SK-N-SH (cell line): Measurements from ENCODE around the gene SAMD1. TPM values are rescaled to one million over a fixed set of nuclear protein-coding genes. Genes with fewer than 3 reads are reported as not detected.

ENCODE experiments used
- CTCF ChIA-PET: fragments of 300-600, 350-600 bp; formaldehyde crosslinking; extraction: SDS; loops from one replicate; lab custom pipeline; 2021; lab: Yijun Ruan, JAX
- POLR2A ChIA-PET: fragments of 350-600 bp; sonication (Branson Sonifier 250); formaldehyde crosslinking; extraction: SDS; loops from one replicate; lab custom pipeline; 2020; ENCODE audit warnings: antibody characterized with exemption, inconsistent platforms; lab: Yijun Ruan, JAX
- DNase-seq: peaks from one replicate; pipeline ENCODE4 v3.0.0; 2012
- H2AFZ ChIP-seq: fragments of 200-600 bp; sonication (generic); 2 replicates; pipeline ENCODE4 v1.8.1; 2016; ENCODE audit warnings: antibody characterized with exemption, mild to moderate bottlenecking, low read depth
- H3F3A ChIP-seq: fragments of 200-600 bp; sonication (generic); replicated peaks from 2 replicates; pipeline ENCODE3; 2016; ENCODE audit warnings: antibody characterized with exemption, mild to moderate bottlenecking; ENCODE audit not compliant: insufficient read depth
- H3K27ac ChIP-seq, 2 experiments: fragments of 200-500 bp in 1 of 2; fragments of 200-600 bp in 1 of 2; sonication (Bioruptor generic) in 1 of 2; sonication (generic), shearing (Covaris generic) in 1 of 2; 2 replicates each; pipeline versions ENCODE4 v1.5.1 to v1.6.1; 2014 to 2016; ENCODE audit warnings: low read depth in 2 of 2, inconsistent platforms in 1 of 2, low read length in 1 of 2, mild to moderate bottlenecking in 1 of 2, mixed read lengths in 1 of 2
- H3K27me3 ChIP-seq: fragments of 200-600 bp; sonication (generic), shearing (Covaris generic); 2 replicates; pipeline ENCODE4 v1.6.1; 2016; ENCODE audit warnings: mixed run types; ENCODE audit not compliant: insufficient read depth
- H3K36me3 ChIP-seq, 2 experiments: fragments of 200-500 bp in 1 of 2; fragments of 200-600 bp in 1 of 2; sonication (Bioruptor generic) in 1 of 2; sonication (generic) in 1 of 2; replicated peaks in 1 of 2; 2 replicates each; pipeline versions ENCODE3 to v1.5.1; 2014 to 2016; ENCODE audit warnings: low read length in 1 of 2, mild to moderate bottlenecking in 1 of 2; ENCODE audit not compliant: insufficient read depth in 2 of 2, control insufficient read depth in 1 of 2
- H3K4me1 ChIP-seq, 2 experiments: fragments of 200-500 bp in 1 of 2; fragments of 200-600 bp in 1 of 2; sonication (Bioruptor generic) in 1 of 2; sonication (generic), shearing (Covaris generic) in 1 of 2; 2 replicates each; pipeline versions ENCODE4 v1.5.1 to v1.6.1; 2014 to 2016; ENCODE audit warnings: low read depth in 1 of 2, low read length in 1 of 2, mixed run types in 1 of 2; ENCODE audit not compliant: insufficient read depth in 2 of 2, control insufficient read depth in 1 of 2
- H3K4me2 ChIP-seq: fragments of 200-600 bp; sonication (generic), shearing (Covaris generic); 2 replicates; pipeline ENCODE4 v1.6.1; 2017; ENCODE audit warnings: mixed run types
- H3K4me3 ChIP-seq, 2 experiments: fragments of 200-500 bp in 1 of 2; fragments of 200-600 bp in 1 of 2; sonication (Bioruptor generic) in 1 of 2; sonication (generic), shearing (Covaris generic) in 1 of 2; 2 replicates each; pipeline versions ENCODE4 v1.5.1 to v1.8.1; 2014 to 2016; ENCODE audit warnings: low read depth in 2 of 2, inconsistent platforms in 1 of 2, low read length in 1 of 2, mild to moderate bottlenecking in 1 of 2, mixed read lengths in 1 of 2, moderate library complexity in 1 of 2
- H3K79me2 ChIP-seq: fragments of 200-600 bp; sonication (generic); 2 replicates; pipeline ENCODE4 v1.8.1; 2017; ENCODE audit warnings: mild to moderate bottlenecking; ENCODE audit not compliant: insufficient read depth
- H3K9ac ChIP-seq: fragments of 200-600 bp; sonication (generic); 2 replicates; pipeline ENCODE4 v1.6.1; 2017; ENCODE audit warnings: mixed run types
- H3K9me2 ChIP-seq: fragments of 200-600 bp; sonication (generic); 2 replicates; pipeline ENCODE4 v1.6.1; 2017; ENCODE audit warnings: mixed run types
- H3K9me3 ChIP-seq: fragments of 200-600 bp; sonication (generic); 2 replicates; pipeline ENCODE4 v1.6.1; 2017; ENCODE audit warnings: mixed run types, mild to moderate bottlenecking, moderate library complexity
- H4K20me1 ChIP-seq: fragments of 200-600 bp; sonication (generic); 2 replicates; pipeline ENCODE4 v1.6.1; 2017; ENCODE audit warnings: mild to moderate bottlenecking, mixed run types; ENCODE audit not compliant: insufficient read depth
- EZH2phosphoT487 ChIP-seq: fragments of 200-600 bp; sonication (generic); IDR thresholded peaks from 2 replicates; pipeline ENCODE4 v1.6.1; 2017; ENCODE audit warnings: low read depth, mixed run types, mild to moderate bottlenecking, antibody characterized with exemption, moderate library complexity, borderline replicate concordance
- FOSL2 ChIP-seq: IDR thresholded peaks from 2 replicates; pipeline ENCODE4 v1.4.0; 2012; ENCODE audit warnings: low read depth, mild to moderate bottlenecking, moderate library complexity, borderline replicate concordance
- FOXJ3 ChIP-seq: sonication (generic); formaldehyde crosslinking; IDR thresholded peaks from 2 replicates; pipeline ENCODE4 v1.5.1; 2020; ENCODE audit warnings: mild to moderate bottlenecking, missing genetic modification reagents
- FOXM1 ChIP-seq: IDR thresholded peaks from 2 replicates; pipeline ENCODE4 v1.4.0; 2012; ENCODE audit warnings: low read depth, mild to moderate bottlenecking
- GABPA ChIP-seq: IDR thresholded peaks from 2 replicates; pipeline ENCODE4 v1.4.0; 2012; ENCODE audit warnings: low read depth, mild to moderate bottlenecking
- JUND ChIP-seq: IDR thresholded peaks from 2 replicates; pipeline ENCODE4 v1.4.0; 2012
- NRF1 ChIP-seq: IDR thresholded peaks from 2 replicates; pipeline ENCODE4 v1.6.1; 2012; ENCODE audit warnings: low read depth, mild to moderate bottlenecking, low read length
- SIN3A ChIP-seq: IDR thresholded peaks from 2 replicates; pipeline ENCODE4 v1.6.1; 2012; ENCODE audit warnings: low read depth, mild to moderate bottlenecking, low read length, moderate library complexity, borderline replicate concordance
- TCF12 ChIP-seq: IDR thresholded peaks from 2 replicates; pipeline ENCODE4 v1.4.0; 2012
- YY1 ChIP-seq: IDR thresholded peaks from 2 replicates; pipeline ENCODE4 v1.4.0; 2012; ENCODE audit warnings: low read depth, mild to moderate bottlenecking
- WGBS: methylation state at CpG from one replicate; pipeline ENCODE4 v1.1.6; 2017; ENCODE audit warnings: low lambda C conversion rate; 5-methylcytosine and 5-hydroxymethylcytosine counted together
- polyA plus RNA-seq, 3 experiments: library from polyadenylated mRNA; depleted of rRNA; stranded (reverse); fragments of >200 nt; gene quantifications; 2 replicates each; pipeline ENCODE4 v1.2.3, GENCODE V29; 2012
- TF ChIP-seq, protein P1 (sequence below): IDR thresholded peaks from 2 replicates; pipeline ENCODE4 v1.6.1; 2012; ENCODE audit warnings: mild to moderate bottlenecking, low read depth, low read length, moderate library complexity
- TF ChIP-seq, protein P2 (sequence below): IDR thresholded peaks from 2 replicates; pipeline ENCODE4 v1.4.0; 2012; ENCODE audit warnings: low read depth, borderline replicate concordance
- TF ChIP-seq, protein P3 (sequence below): IDR thresholded peaks from 2 replicates; pipeline ENCODE4; 2012

Gene SAMD1
- polyA plus RNA-seq, 1 of the 3 experiments (the other 2 are of a cell fraction), result 19.0 TPM

DNA sequence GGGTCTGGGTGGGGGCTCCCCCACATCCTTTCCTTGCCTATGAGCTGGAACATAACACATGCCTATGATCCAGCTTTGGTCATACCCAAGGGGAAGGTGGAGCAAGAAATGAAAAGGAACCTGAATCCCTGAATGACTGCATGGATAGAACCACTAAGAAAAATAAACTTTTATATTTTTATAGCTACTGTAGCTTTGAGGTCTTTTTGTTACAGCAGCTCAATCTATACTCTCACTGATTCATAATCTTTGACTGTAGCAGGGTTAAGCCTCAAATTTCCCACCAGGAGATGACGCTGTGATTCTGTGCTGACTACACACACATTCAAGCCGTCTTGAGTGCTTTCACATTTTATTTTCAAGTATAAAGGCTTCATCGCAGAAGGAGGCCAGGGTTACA, 37.5 kb downstream of the SAMD1 start:
- ChIA-PET CTCF (interaction anchor here (0.7 to 3.0 kb wide), 7 partner anchors 8 to 278 kb away, joined by 3 to 15 read pairs (median 4); partner anchors contain the start of genes IL27RA and MISP3), POLR2A (no interaction called here)
- no peaks in the 10 kb centered on the region for H3K79me2 ChIP-seq
- no peak overlapping the region for H3K4me3 ChIP-seq
- no peaks in the 10 kb centered on the region for H3K9me3 ChIP-seq
- no peaks in the 10 kb centered on the region for H4K20me1 ChIP-seq
- no peak for DNase-seq
- H3K27ac ChIP-seq, result no peak overlapping the region
- no peaks in the 10 kb centered on the region for H3K36me3 ChIP-seq
- no peak overlapping the region for H3K4me2 ChIP-seq
- H3K9me2 ChIP-seq, result no peaks in the 10 kb centered on the region
- no peak for TF ChIP-seq EZH2phosphoT487
- TF ChIP-seq FOXJ3 (CRISPR knock-in tag), result no peak
- no peak for TF ChIP-seq YY1
- no peak for TF ChIP-seq SIN3A
- TF ChIP-seq, protein P1, sequence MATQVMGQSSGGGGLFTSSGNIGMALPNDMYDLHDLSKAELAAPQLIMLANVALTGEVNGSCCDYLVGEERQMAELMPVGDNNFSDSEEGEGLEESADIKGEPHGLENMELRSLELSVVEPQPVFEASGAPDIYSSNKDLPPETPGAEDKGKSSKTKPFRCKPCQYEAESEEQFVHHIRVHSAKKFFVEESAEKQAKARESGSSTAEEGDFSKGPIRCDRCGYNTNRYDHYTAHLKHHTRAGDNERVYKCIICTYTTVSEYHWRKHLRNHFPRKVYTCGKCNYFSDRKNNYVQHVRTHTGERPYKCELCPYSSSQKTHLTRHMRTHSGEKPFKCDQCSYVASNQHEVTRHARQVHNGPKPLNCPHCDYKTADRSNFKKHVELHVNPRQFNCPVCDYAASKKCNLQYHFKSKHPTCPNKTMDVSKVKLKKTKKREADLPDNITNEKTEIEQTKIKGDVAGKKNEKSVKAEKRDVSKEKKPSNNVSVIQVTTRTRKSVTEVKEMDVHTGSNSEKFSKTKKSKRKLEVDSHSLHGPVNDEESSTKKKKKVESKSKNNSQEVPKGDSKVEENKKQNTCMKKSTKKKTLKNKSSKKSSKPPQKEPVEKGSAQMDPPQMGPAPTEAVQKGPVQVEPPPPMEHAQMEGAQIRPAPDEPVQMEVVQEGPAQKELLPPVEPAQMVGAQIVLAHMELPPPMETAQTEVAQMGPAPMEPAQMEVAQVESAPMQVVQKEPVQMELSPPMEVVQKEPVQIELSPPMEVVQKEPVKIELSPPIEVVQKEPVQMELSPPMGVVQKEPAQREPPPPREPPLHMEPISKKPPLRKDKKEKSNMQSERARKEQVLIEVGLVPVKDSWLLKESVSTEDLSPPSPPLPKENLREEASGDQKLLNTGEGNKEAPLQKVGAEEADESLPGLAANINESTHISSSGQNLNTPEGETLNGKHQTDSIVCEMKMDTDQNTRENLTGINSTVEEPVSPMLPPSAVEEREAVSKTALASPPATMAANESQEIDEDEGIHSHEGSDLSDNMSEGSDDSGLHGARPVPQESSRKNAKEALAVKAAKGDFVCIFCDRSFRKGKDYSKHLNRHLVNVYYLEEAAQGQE, result no peak
- TF ChIP-seq NRF1, result no peak
- no peak for TF ChIP-seq FOSL2
- TF ChIP-seq, protein P2, sequence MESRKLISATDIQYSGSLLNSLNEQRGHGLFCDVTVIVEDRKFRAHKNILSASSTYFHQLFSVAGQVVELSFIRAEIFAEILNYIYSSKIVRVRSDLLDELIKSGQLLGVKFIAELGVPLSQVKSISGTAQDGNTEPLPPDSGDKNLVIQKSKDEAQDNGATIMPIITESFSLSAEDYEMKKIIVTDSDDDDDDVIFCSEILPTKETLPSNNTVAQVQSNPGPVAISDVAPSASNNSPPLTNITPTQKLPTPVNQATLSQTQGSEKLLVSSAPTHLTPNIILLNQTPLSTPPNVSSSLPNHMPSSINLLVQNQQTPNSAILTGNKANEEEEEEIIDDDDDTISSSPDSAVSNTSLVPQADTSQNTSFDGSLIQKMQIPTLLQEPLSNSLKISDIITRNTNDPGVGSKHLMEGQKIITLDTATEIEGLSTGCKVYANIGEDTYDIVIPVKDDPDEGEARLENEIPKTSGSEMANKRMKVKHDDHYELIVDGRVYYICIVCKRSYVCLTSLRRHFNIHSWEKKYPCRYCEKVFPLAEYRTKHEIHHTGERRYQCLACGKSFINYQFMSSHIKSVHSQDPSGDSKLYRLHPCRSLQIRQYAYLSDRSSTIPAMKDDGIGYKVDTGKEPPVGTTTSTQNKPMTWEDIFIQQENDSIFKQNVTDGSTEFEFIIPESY, result no peak
- no peak for TF ChIP-seq TCF12
- no peak for TF ChIP-seq FOXM1
- no peak overlapping the region for H2AFZ ChIP-seq
- H3K9ac ChIP-seq, result no peak overlapping the region
- peaks cover 0 to 1% of the 10 kb centered on the region in 2 experiments; a peak in 1 of 4 replicates for H3K4me1 ChIP-seq
- 98% methylated on average over 3 of the region's 3 CpGs for WGBS
- H3F3A ChIP-seq, result peaks cover 11% of the 10 kb centered on the region
- H3K27me3 ChIP-seq, result no peaks in the 10 kb centered on the region

DNA sequence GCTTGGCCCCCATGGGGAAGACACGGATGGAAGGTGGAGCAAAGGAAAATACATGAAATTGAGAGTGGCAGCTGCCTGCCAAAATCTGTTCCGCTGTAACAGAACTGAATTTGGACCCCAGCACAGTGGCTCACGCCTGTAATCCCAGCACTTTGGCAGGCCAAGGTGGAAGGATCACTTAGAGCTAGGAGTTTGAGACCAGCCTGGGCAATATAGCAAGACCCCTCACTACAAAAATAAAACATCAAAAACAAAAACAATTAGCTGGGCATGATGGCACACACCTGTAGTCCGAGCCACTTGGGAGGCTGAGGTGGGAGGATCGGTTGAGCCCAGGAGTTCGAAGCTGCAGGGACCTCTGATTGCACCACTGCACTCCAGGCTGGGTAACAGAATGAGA, 38.1 kb downstream of the SAMD1 start:
- Histone ChIP-seq H3K9me3 (no peaks in the 10 kb centered on the region), H3K27ac (no peak overlapping the region), H3K4me2 (no peak overlapping the region), H2AFZ (no peak overlapping the region), H3K9me2 (no peaks in the 10 kb centered on the region), H3K9ac (no peak overlapping the region), H3K4me1 (no peaks in the 10 kb centered on the region; a peak in 1 of 4 replicates), H3F3A (peaks cover 8% of the 10 kb centered on the region), H3K4me3 (no peak overlapping the region), H3K27me3 (no peaks in the 10 kb centered on the region), H3K79me2 (no peaks in the 10 kb centered on the region), H3K36me3 (no peaks in the 10 kb centered on the region), H4K20me1 (no peaks in the 10 kb centered on the region)
- 98% methylated on average over 6 of the region's 6 CpGs for WGBS
- TF ChIP-seq, protein P3, sequence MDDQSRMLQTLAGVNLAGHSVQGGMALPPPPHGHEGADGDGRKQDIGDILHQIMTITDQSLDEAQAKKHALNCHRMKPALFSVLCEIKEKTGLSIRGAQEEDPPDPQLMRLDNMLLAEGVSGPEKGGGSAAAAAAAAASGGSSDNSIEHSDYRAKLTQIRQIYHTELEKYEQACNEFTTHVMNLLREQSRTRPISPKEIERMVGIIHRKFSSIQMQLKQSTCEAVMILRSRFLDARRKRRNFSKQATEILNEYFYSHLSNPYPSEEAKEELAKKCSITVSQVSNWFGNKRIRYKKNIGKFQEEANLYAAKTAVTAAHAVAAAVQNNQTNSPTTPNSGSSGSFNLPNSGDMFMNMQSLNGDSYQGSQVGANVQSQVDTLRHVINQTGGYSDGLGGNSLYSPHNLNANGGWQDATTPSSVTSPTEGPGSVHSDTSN, result no peak
- TF ChIP-seq EZH2phosphoT487, result no peak
- TF ChIP-seq, protein P1, result no peak
- no peak for TF ChIP-seq GABPA
- TF ChIP-seq JUND, result no peak
- POLR2A ChIA-PET, result no interaction called here
- no peak for DNase-seq
- CTCF ChIA-PET, result interaction anchor here (1.1 to 3.0 kb wide), 7 partner anchors 8 to 172 kb away, joined by 3 to 15 read pairs (median 5); partner anchors contain the start of gene MISP3
